Hematopoietic multipotent progenitor cell treated with erythropoietin and hydrocortisone succinate and interleukin-3 and kit ligand, for 15 days (in vitro differentiated cells): ENCODE data around the gene SFI1.
"Not testable (repeated sequence)": the region's sequence is repeated elsewhere in the genome, so short reads cannot be mapped to it uniquely, and the experiment has no call there.

Experiments
- DNase-seq: peaks from one replicate; pipeline ENCODE4 v3.0.0-alpha.2; 2015; ENCODE audit warnings: low spot score

SFI1 gene

GRCh38 chr22:31491218-31491962 lies 4.9 kb upstream of the SFI1 start:
- no peak for DNase-seq

DNA sequence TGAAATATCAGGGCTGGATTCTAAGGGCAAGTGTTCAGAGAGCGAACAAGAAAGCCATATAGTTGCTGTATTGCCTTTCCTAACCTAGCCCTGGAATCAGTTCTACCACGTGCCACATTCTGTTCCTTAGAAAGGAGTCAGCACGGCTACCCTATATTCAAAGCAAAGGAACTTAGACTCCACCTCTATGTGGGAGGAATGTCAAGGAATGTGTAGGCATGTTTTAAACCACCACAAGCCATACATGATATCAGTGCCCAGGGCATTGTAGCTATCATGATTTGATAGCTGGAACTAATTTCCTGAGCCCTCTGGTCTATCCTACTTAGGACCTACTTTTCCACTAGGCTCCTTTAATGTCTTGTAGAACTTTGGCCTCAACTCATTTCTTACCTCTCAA lies 4.2 kb upstream of the SFI1 start:
- DNase-seq = no peak

DNA sequence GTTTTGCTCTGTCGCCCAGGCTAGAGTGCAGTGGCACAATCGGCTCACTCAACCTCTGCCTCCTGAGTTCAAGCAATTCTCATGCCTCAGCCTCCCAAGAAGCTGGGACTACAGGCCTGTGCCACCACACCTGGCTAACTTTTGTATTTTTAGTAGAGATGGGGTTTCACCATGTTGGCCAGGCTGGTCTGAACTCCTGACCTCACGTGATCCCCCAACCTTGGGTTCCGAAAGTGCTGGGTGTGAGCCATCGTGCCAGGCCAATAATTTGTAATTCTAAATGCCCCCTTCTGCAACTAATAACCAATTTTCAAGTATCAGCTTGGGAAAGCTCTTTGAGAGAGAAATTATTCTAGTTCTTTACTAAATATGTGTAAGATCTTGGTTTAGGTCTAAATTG lies 3.0 kb upstream of the SFI1 start:
- not testable (repeated sequence) for DNase-seq

DNA sequence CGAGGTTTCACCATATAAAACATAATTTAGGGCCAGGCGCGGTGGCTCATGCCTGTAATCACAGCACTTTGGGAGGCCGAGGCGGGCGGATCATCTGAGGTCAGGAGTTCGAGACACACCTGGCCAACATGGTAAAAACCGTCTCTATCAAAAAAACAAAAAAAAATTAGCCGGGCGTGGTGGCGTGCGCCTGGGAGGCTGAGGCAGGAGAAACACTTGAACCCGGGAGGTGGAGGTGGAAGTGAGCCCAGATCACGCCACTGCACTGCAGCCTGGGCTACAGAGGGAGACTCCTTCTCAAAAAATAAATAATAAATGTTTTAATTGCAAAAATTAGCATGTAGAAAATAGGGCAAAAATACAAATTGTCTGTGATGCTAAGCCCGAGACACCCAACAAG lies 993 bp upstream of the SFI1 start:
- DNase-seq = no peak

DNA sequence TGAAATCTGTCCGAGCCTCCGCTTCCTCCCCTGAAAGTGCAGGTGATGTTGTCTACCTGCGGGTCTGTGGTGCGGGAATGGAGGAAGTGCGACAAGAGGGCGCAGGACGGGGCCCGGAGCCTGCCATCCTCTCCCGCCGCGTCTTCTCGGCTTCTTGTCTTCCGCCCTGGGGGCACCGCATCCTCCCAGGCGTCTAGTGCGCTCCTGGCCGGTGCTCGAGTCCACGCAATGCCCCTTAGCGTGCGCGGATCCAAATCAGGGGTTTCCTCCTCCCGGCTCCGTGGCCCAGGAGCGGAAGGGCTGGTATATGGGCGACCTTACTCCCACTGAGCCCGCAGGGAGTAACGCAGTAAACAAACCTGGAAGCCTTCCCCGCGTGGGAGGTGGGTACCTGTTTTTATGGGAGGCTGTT lies 405 bp downstream of the SFI1 start:
- no peak for DNase-seq

DNA sequence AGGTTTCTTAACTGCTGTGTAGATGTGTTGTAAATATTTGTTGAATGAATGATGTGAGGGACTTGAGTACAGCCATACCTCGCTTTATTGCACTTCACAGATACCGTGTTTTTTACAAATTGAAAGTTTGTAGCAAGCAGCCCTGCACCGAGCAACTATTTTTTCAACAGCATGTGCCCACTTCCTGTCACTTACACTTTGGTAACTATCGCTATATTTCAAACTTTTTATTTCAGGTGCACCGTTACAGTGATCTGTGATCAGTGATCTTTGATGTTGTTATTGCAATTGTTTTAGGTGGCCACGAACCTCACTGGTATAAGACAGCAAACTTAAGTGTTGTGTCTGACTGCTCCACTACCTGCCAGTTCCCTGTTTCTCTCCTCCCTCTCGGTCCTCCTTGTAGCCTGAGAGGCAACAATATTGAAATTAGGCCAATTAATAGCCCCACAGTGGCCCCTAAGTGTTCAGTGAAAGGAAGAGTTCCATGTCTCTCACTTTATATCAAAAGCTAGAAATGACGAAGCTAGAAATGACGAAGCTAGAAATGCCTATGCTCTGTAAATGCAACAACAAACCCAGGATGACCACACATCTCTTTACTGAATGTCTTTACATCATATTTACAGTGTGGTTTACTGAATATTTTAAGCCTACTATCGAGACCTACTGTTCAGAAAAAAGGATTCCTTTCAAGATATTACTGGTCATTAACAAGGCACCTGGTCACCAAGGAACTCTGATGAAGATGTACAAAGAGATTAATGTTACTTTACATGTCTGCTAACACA lies 1.0 kb downstream of the SFI1 start:
- no peak for DNase-seq

DNA sequence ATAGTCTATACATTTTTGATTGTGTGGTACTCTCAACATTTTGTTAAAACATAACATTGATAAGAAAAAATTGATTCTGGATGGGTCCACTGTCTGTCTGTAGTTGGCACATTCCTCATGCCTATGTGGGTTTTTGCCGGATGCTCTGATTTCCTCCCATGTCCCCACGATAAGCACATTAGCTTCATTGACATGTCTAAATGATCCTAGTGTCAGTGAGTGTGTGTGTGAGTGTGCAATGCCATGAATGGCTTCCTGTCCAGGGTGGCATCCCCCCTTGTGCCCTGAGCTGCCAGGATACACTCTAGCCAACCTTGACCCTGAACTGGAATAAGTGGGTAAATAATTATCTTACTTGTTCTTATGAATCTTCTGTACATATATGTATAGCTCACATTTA lies 5.4 kb downstream of the SFI1 start:
- no peak for DNase-seq

- no peak for DNase-seq
These were observed 7.1 kb downstream of the SFI1 start for GRCh38 chr22:31503211-31503964.

- no peak for DNase-seq
These were observed 7.9 kb downstream of the SFI1 start for GRCh38 chr22:31504282-31504681.

GRCh38 chr22:31507517-31507916 lies 11.2 kb downstream of the SFI1 start:
- DNase-seq = not testable (repeated sequence)

DNA sequence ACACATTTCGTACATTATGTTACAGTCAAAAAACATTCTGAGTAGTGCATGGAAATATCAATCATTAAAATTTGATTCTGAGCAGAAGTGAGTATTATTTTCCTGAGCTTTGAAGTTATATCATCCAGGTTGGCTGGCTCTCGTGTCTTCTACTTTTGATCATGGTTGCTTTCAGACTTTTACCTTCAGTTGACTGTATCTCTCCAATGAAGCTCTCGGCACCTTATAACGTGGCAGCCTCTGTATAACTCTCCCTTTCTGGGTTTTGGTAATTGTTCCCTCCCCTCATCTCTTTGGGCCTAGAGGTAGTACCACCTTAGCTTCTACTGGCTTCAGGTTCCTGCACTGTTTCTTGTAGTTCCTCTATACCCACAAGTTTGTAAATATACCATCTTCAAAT lies 12.2 kb downstream of the SFI1 start:
- DNase-seq = no peak

DNA sequence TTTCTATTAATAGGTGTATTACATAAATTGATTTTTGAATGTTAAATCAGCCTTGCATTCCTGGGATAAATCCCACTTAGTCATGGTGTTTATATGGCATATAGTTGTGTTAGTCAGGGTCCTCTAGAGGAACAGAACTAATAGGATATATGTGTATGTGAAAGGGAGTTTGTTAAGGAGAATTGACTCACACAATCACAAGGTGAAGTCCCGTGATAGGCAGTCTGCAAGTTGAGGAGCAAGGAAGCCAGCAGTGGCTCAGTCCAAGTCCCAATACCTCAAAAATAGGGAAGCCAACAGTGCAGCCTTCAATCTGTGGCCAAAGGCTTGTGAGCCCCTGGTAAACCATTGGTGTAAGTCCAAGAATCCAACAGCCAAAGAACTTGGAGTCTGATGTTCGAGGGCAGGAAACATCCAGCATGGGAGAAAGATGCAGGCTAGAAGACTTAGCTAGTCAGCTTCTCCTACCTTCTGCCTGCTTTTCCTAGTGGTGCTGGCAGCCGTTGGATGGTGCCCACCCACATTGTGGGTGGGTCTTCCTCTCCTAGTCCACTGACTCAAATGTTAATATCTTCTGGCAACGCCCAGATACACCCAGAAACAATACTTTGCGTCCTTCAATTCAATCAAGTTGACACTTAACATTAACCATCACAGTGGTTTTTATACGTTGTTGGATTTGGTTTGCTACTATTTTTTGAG lies 12.9 kb downstream of the SFI1 start:
- DNase-seq = no peak

DNA sequence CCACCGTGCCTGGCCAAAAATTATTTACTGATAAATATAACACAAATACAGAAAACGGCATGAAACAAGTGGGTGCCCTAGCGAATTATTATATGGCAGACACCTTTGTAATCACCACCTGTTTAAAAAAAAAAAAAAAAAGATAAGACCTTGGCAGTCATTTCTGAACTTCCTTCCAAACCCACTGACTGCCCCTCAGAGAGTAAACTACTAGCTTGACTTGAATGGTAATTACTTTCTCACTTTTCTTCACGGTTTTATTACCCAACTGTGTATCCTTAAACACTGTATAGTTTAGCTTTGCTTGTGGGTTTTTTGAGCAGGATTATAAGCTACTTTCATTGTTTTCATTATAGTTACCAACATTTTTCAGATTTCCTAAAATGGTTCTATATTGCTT lies 23.7 kb downstream of the SFI1 start:
- no peak for DNase-seq

- DNase-seq = not testable (repeated sequence)
These were observed 27.8 kb downstream of the SFI1 start for GRCh38 chr22:31524132-31524531.

DNA sequence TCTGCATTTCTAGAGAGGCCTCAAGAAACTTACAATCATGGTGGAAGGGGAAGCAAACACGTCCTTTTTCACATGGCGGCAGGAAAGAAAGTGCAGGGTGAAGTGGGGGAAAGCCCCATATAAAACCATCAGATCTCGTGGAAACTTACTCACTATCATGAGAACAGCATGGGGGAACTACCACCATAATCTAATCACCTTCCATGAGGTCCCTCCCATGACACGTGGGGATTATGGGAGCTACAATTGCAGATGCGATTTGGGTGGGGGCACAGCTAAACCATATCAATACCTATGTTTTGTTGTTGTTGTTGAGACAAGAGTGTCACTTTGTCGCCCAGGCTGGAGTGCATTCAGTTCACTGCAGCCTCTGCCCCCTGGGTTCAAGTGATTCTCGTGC lies 29.9 kb downstream of the SFI1 start:
- DNase-seq = no peak

- no peak for DNase-seq
These were observed 34.5 kb downstream of the SFI1 start for GRCh38 chr22:31530823-31531195.

- no peak for DNase-seq
These were observed 35.7 kb downstream of the SFI1 start for GRCh38 chr22:31532060-31532459.

DNA sequence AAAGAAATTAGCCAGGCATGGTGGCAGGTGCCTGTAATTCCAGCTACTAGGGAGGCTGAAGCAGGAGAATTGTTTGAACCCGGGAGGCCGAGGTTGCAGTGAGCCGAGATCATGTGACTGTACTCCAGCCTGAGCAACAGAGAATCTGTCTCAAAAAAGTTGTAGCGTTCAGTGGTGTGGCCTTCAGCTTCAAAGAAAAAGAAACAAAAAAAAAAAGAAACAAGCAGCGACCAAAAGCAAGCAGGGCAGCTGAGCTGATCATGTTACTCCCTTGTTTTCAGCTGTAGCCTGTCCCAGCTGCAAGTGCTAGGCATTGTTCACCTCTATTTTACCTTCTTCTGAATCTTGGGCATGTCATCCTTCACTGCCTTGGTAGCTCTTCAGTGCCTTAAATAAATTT lies 37.0 kb downstream of the SFI1 start:
- DNase-seq = no peak

DNA sequence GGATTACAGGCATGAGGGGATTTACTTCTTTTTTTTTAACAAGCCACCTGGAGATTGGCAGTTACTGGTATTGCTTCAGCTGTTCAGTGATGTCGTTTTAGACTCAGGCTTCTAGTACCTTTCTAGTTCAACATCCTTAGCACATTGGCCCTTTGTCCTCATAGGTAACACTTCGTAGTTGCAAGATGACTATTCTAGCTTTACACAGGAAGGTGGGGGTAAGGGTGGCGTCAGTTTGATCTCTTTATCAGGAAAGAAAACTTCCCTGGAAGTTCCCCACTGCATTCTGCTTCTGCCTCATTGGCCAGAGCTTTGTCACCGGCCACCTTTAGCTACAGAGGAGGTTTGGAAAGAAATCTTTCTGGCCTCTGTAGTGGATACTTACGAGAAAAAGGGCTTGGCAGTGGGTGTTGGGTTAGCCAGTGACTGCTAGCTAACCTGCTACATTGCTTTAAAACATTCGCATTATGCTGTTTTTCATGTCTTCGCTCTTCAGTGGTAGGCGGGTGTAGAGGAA lies 40.7 kb downstream of the SFI1 start:
- no peak for DNase-seq

DNA sequence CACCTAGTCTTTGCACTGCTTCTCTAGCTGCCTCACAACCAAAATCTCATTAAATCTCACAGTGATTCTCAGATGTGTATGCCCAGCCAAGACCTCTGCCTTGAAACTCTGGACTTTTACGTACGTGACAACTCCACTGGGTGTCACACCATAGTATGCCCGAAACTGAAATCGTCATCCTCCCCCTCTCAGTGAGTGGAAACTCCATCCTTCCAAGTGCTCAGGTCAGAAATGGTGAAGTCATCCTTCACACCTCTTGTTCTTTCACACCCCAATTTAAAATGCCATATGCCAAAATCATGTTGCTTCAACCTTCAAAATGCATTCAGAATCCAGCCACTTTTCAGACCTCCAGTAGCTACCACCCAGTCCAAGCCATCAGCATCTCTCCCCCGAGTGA lies 42.5 kb downstream of the SFI1 start:
- DNase-seq = no peak

- not testable (repeated sequence) for DNase-seq
These were observed 43.8 kb downstream of the SFI1 start for GRCh38 chr22:31540166-31540565.

- no peak for DNase-seq
These were observed 44.6 kb downstream of the SFI1 start for GRCh38 chr22:31540966-31541365.
